Measurements from ENCODE around the gene PRKCE. TPM values are rescaled to one million over a fixed set of nuclear protein-coding genes. Genes with fewer than 3 reads are reported as not detected.

Gene PRKCE
- total RNA-seq, 1 donor from 2014 or later, result 85.0 TPM

DNA sequence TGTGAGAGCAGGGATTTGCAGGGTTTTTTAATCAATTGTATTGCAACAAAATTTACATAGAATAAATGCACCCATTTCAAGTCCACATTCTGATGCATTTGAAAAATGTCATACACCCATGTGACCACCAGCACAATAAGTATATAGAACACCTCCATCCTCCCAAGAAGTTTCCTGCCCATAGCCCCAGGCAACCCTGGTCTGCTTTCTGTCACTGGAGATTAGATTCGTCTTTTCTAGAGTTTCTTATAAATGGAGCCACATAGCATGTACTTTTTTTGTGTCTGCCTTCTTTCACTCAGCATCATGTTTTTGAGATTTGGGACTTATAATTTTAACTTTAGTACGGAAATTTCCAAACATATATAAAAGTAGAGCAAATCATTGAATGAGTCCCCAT, 518.6 kb downstream of the PRKCE start:
- Histone ChIP-seq H3K4me1 (peaks cover 41% of the 10 kb centered on the region), H3K4me3 (no peak overlapping the region), H3K9me3 (no peaks in the 10 kb centered on the region), H3K27me3 (ENCODE audit: low read depth) (no peaks in the 10 kb centered on the region), H3K27ac (no peak overlapping the region), H3K36me3 (peaks cover 23% of the 10 kb centered on the region)
- intact Hi-C loops (cut with DNase I), result no loop called here
- ATAC-seq (no peak), DNase-seq (no peak)
- TF ChIP-seq, protein P1, sequence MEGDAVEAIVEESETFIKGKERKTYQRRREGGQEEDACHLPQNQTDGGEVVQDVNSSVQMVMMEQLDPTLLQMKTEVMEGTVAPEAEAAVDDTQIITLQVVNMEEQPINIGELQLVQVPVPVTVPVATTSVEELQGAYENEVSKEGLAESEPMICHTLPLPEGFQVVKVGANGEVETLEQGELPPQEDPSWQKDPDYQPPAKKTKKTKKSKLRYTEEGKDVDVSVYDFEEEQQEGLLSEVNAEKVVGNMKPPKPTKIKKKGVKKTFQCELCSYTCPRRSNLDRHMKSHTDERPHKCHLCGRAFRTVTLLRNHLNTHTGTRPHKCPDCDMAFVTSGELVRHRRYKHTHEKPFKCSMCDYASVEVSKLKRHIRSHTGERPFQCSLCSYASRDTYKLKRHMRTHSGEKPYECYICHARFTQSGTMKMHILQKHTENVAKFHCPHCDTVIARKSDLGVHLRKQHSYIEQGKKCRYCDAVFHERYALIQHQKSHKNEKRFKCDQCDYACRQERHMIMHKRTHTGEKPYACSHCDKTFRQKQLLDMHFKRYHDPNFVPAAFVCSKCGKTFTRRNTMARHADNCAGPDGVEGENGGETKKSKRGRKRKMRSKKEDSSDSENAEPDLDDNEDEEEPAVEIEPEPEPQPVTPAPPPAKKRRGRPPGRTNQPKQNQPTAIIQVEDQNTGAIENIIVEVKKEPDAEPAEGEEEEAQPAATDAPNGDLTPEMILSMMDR (IDR thresholded peaks at IDR 0.05), result no peak

DNA sequence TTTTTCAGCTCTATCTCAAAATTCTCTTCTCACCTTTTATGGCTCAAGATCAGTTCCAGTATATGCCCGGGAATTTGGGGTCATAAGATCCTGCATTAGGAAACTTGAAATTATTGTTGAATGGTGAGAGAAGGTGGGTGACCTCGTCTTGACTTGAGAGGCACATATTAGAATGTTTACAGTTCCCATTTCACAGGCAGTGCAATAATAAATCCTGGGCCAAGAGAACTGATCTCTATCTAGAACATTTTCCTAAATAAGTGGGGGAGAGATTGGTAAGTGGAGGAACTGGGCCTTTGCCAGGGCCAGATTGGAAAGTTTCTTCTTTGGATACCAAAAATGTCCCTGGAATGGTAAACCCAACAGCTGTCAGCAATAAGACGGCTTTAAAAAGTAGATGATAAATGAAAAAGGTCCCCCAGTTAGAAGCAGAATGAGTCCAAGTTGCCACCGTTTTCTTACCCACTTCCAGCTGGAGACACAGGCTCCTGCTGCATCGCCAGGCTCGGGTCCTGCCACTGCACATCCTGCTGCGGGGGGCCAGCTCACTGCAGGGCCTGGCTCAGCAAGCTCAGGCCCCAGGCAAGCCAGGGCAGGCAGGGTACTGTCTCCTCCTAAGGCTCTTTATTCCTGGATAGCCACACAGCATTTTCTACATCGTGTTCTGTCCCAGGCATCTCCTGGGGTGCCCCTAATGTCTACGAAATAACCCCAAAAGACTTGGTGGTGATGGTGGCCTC, 519.3 kb downstream of the PRKCE start:
- H3K4me1 ChIP-seq, result peaks cover 37% of the 10 kb centered on the region
- H3K9me3 ChIP-seq, result no peaks in the 10 kb centered on the region
- peak overlapping the region; percentile 53 for H3K27ac ChIP-seq
- no peak for DNase-seq
- ATAC-seq, result peak in 1 of 2 donors; percentile 4
- H3K4me3 ChIP-seq, result no peak overlapping the region
- intact Hi-C loops (cut with DNase I), result no loop called here
- TF ChIP-seq, protein P1 (IDR thresholded peaks at IDR 0.05), result no peak
- peaks cover 17% of the 10 kb centered on the region for H3K36me3 ChIP-seq
- H3K27me3 ChIP-seq (ENCODE audit: low read depth), result no peaks in the 10 kb centered on the region

DNA sequence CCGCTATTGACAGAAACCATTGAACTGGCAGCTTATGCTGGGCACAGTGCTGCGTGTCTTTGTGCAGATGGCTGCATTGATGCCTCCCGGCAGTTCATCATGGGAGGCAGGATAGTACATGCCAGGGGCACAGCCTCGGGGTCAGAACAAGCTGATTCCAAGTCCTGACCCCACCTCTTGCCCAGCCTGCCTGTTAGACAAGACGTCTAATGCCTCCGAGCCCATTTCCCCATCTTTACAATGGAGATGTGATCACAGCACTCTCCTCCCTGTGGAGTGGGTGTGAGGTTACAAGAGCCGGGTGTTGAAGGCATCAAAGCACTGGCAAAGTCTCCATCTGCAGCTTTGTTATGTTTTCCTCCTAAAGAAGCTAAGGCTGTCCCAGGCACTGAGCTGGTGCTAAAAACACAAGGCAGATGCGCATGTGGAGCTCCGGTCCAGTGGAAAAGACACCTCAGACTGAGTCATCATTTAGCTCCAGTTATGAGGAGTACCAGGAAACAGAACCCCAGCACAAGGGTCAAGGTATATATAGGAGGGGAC, 520.0 kb downstream of the PRKCE start:
- intact Hi-C loops (cut with DNase I), result no loop called here
- ATAC-seq, result peak; percentile 37 to 75

DNA sequence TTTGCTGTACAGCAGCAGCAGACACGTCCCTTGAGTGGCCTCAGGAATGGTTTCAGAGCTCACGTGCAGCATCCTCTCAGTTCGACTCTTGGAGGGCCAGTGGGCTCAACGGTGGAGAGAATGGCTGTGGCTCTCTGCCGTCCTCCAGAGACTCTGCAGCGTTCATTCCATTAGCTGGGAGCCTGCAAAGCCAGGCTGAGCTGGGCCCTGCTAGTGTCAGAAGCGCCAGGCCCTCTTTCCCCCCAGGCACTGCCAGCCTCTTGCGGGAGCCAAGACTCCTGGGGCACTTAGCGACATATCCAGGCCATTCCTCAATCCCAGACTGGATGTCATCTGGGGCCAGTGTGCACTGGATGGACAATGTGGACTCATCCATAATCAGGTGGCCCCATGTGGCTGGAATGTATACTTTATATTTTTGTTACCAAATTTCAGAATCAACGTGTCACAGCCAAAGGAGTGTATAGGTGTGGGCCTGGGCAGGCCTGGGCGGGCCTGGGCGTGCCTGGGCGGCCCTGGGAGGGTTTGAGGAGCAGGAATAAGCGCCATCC, 520.6 kb downstream of the PRKCE start:
- TF ChIP-seq, protein P1 (IDR thresholded peaks at IDR 0.05), result no peak
- ATAC-seq, result peak in 1 of 2 donors; percentile 10
- H3K9me3 ChIP-seq, result no peaks in the 10 kb centered on the region
- peaks cover 45% of the 10 kb centered on the region for H3K4me1 ChIP-seq
- H3K27me3 ChIP-seq (ENCODE audit: low read depth), result no peaks in the 10 kb centered on the region
- DNase-seq, result no peak
- no peak overlapping the region for H3K4me3 ChIP-seq
- peaks cover 10% of the 10 kb centered on the region for H3K36me3 ChIP-seq
- intact Hi-C loops (cut with DNase I), result no loop called here
- peak overlapping the region; percentile 46 for H3K27ac ChIP-seq

More for the DNA sequence above, 520.0 kb downstream of the PRKCE start:
- TF ChIP-seq, protein P1 (IDR thresholded peaks at IDR 0.05), result no peak
- no peak for DNase-seq
- H3K27me3 ChIP-seq (ENCODE audit: low read depth), result no peaks in the 10 kb centered on the region
- peak overlapping the region; percentile 53 for H3K27ac ChIP-seq
- peaks cover 10% of the 10 kb centered on the region for H3K36me3 ChIP-seq
- no peaks in the 10 kb centered on the region for H3K9me3 ChIP-seq
- no peak overlapping the region for H3K4me3 ChIP-seq
- peaks cover 44% of the 10 kb centered on the region for H3K4me1 ChIP-seq

DNA sequence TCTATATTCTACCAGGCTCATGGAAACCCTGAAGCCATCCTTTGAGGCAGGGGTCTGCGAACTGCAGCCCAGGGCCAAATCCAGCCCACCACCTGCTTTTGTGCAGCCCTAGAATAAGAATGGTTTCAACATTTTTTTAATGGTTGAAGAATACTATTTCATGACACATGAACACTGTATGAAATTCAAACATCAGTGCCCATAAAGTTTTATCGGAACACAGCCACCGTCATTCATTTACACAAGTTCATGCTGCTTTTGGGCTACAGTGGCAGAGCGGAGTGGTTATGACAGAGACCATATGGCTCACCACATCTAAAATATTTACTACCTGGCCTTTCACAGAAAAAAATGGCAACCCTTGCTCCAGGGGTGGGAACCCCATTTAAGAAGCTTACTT, 521.6 kb downstream of the PRKCE start:
- TF ChIP-seq, protein P1 (IDR thresholded peaks at IDR 0.05), result no peak
- no peaks in the 10 kb centered on the region for H3K9me3 ChIP-seq
- no peaks in the 10 kb centered on the region for H3K27me3 ChIP-seq (ENCODE audit: low read depth)
- ATAC-seq (no peak), DNase-seq (no peak)
- H3K27ac ChIP-seq, result no peak overlapping the region
- peaks cover 45% of the 10 kb centered on the region for H3K4me1 ChIP-seq
- H3K4me3 ChIP-seq, result no peak overlapping the region
- intact Hi-C loops (cut with DNase I), result no loop called here
- H3K36me3 ChIP-seq, result peaks cover 10% of the 10 kb centered on the region
